ENCODE data around the gene RGS3. TPM values are rescaled to one million over a fixed set of nuclear protein-coding genes. Genes with fewer than 3 reads are reported as not detected.
"Not testable (repeated sequence)": the region's sequence is repeated elsewhere in the genome, so short reads cannot be mapped to it uniquely, and the experiment has no call there.

RGS3 gene
- 52.7 and 74.5 TPM in 2 replicates for total RNA-seq (2014; rRNA removed; shearing (Covaris generic); ENCODE audit: low replicate concordance)

GRCh38 chr9:113463418-113464285, at the start of gene RGS3:
TSS of gene RGS3 (plus strand) at chr9:113463727. CDS start at chr9:113463803, 76 bp downstream.
- peak; percentile 84 for DNase-seq (ENCODE audit: low read depth)
- in situ Hi-C loops (cut with HindIII; ENCODE audit: low pct_unique_long_range_greater_than_20kb, low sequenced_read_pairs): loop anchor here (10.0 kb wide), 1 partner anchor 191 kb away; no protein-coding TSS in a partner anchor

- in situ Hi-C loops (cut with HindIII; ENCODE audit: low pct_unique_long_range_greater_than_20kb, low sequenced_read_pairs): no loop called here
- DNase-seq (ENCODE audit: low read depth): no peak
Measured at GRCh38 chr9:113416149-113416721, 47.3 kb upstream of the RGS3 start.

- in situ Hi-C loops (cut with HindIII; ENCODE audit: low pct_unique_long_range_greater_than_20kb, low sequenced_read_pairs): no loop called here
- no peak for DNase-seq (ENCODE audit: low read depth)
Measured at GRCh38 chr9:113417370-113417769, 46.2 kb upstream of the RGS3 start.

- no peak for DNase-seq (ENCODE audit: low read depth)
- in situ Hi-C loops (cut with HindIII; ENCODE audit: low pct_unique_long_range_greater_than_20kb, low sequenced_read_pairs): no loop called here
Measured at GRCh38 chr9:113421726-113422125, 41.8 kb upstream of the RGS3 start.

- in situ Hi-C loops (cut with HindIII; ENCODE audit: low pct_unique_long_range_greater_than_20kb, low sequenced_read_pairs): no loop called here
- no peak for DNase-seq (ENCODE audit: low read depth)
Measured at GRCh38 chr9:113425072-113425471, 38.5 kb upstream of the RGS3 start.

GRCh38 chr9:113426701-113427100, 36.8 kb upstream of the RGS3 start:
- DNase-seq (ENCODE audit: low read depth): no peak
- in situ Hi-C loops (cut with HindIII; ENCODE audit: low pct_unique_long_range_greater_than_20kb, low sequenced_read_pairs): no loop called here

- in situ Hi-C loops (cut with HindIII; ENCODE audit: low pct_unique_long_range_greater_than_20kb, low sequenced_read_pairs): no loop called here
- no peak for DNase-seq (ENCODE audit: low read depth)
Measured at GRCh38 chr9:113427629-113428028, 35.9 kb upstream of the RGS3 start.

GRCh38 chr9:113428062-113428615, 35.4 kb upstream of the RGS3 start:
- in situ Hi-C loops (cut with HindIII; ENCODE audit: low pct_unique_long_range_greater_than_20kb, low sequenced_read_pairs): no loop called here
- no peak for DNase-seq (ENCODE audit: low read depth)

- no peak for DNase-seq (ENCODE audit: low read depth)
- in situ Hi-C loops (cut with HindIII; ENCODE audit: low pct_unique_long_range_greater_than_20kb, low sequenced_read_pairs): no loop called here
Measured at GRCh38 chr9:113431191-113431590, 32.3 kb upstream of the RGS3 start.

- DNase-seq (ENCODE audit: low read depth): no peak
Measured at GRCh38 chr9:113436728-113437515, 26.6 kb upstream of the RGS3 start.

GRCh38 chr9:113437716-113438115, 25.8 kb upstream of the RGS3 start:
- in situ Hi-C loops (cut with HindIII; ENCODE audit: low pct_unique_long_range_greater_than_20kb, low sequenced_read_pairs); DNase-seq (ENCODE audit: low read depth): not testable (repeated sequence)

More at GRCh38 chr9:113436728-113437515, 26.6 kb upstream of the RGS3 start:
- in situ Hi-C loops (cut with HindIII; ENCODE audit: low pct_unique_long_range_greater_than_20kb, low sequenced_read_pairs): no loop called here

GRCh38 chr9:113444736-113445135, 18.8 kb upstream of the RGS3 start:
- in situ Hi-C loops (cut with HindIII; ENCODE audit: low pct_unique_long_range_greater_than_20kb, low sequenced_read_pairs): no loop called here
- DNase-seq (ENCODE audit: low read depth): no peak

GRCh38 chr9:113446323-113446740, 17.2 kb upstream of the RGS3 start:
- DNase-seq (ENCODE audit: low read depth): peak; percentile 39
- in situ Hi-C loops (cut with HindIII; ENCODE audit: low pct_unique_long_range_greater_than_20kb, low sequenced_read_pairs): no loop called here

GRCh38 chr9:113449376-113449775, 14.2 kb upstream of the RGS3 start:
- in situ Hi-C loops (cut with HindIII; ENCODE audit: low pct_unique_long_range_greater_than_20kb, low sequenced_read_pairs): no loop called here
- DNase-seq (ENCODE audit: low read depth): no peak

- in situ Hi-C loops (cut with HindIII; ENCODE audit: low pct_unique_long_range_greater_than_20kb, low sequenced_read_pairs): no loop called here
- DNase-seq (ENCODE audit: low read depth): no peak
Measured at GRCh38 chr9:113452113-113452605, 11.4 kb upstream of the RGS3 start.

GRCh38 chr9:113454914-113455761, 8.4 kb upstream of the RGS3 start:
- peak; percentile 32 for DNase-seq (ENCODE audit: low read depth)
- in situ Hi-C loops (cut with HindIII; ENCODE audit: low pct_unique_long_range_greater_than_20kb, low sequenced_read_pairs): no loop called here

GRCh38 chr9:113456235-113456634, 7.3 kb upstream of the RGS3 start:
- in situ Hi-C loops (cut with HindIII; ENCODE audit: low pct_unique_long_range_greater_than_20kb, low sequenced_read_pairs): no loop called here

More at GRCh38 chr9:113456235-113456634, 7.3 kb upstream of the RGS3 start:
- DNase-seq (ENCODE audit: low read depth): no peak
